ENCODE measurements around the gene AFAP1L2. TPM values are rescaled to one million over a fixed set of nuclear protein-coding genes. Genes with fewer than 3 reads are reported as not detected.
A peak's percentile ranks its signal among the peaks of the same experiment; 100 is the strongest.

Gene AFAP1L2
- total RNA-seq, 4 donors from 2014 or later, result 20.5 to 29.5 (median 23.9) TPM

DNA sequence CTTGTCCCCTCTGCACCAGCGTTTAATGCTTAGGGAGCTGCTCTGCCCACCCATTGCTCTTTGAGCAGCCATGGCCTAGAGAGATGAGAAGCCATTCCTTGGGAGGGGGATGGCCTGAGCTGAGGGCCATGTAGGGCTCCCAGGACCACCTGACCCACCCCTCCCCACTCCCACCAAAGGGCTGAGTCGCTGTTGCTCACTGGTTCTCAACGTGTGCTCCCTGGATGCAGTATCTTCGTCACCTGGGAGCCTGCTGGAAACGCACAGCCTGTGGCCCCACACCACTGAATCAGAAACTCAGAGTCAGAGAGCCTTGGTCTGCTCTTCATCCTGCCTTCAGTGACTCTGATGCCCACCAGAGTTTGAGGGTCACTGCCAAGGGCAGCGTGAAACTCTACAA lies 128.2 kb downstream of the AFAP1L2 start:
- Histone ChIP-seq H3K9me3 (no peaks in the 10 kb centered on the region), H3K27ac (no peak overlapping the region), H3K36me3 (no peaks in the 10 kb centered on the region), H3K4me3 (no peak overlapping the region), H3K27me3 (peaks cover 14% of the 10 kb centered on the region), H3K4me1 (no peaks in the 10 kb centered on the region)
- 90% methylated on average over 4 of the region's 6 CpGs; no CpG with 5 or more reads in 1 of the 2 donors for WGBS, 2 donors (ENCODE audit: low coverage in 1 of 2)
- TF ChIP-seq, protein P1, sequence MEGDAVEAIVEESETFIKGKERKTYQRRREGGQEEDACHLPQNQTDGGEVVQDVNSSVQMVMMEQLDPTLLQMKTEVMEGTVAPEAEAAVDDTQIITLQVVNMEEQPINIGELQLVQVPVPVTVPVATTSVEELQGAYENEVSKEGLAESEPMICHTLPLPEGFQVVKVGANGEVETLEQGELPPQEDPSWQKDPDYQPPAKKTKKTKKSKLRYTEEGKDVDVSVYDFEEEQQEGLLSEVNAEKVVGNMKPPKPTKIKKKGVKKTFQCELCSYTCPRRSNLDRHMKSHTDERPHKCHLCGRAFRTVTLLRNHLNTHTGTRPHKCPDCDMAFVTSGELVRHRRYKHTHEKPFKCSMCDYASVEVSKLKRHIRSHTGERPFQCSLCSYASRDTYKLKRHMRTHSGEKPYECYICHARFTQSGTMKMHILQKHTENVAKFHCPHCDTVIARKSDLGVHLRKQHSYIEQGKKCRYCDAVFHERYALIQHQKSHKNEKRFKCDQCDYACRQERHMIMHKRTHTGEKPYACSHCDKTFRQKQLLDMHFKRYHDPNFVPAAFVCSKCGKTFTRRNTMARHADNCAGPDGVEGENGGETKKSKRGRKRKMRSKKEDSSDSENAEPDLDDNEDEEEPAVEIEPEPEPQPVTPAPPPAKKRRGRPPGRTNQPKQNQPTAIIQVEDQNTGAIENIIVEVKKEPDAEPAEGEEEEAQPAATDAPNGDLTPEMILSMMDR (IDR thresholded peaks at IDR 0.05), result no peak
- TF ChIP-seq EP300 (IDR thresholded peaks at IDR 0.05) (no peak), POLR2A (IDR thresholded peaks at IDR 0.05) (no peak), POLR2AphosphoS5 (IDR thresholded peaks at IDR 0.05) (no peak)
- ATAC-seq, result no peak

DNA sequence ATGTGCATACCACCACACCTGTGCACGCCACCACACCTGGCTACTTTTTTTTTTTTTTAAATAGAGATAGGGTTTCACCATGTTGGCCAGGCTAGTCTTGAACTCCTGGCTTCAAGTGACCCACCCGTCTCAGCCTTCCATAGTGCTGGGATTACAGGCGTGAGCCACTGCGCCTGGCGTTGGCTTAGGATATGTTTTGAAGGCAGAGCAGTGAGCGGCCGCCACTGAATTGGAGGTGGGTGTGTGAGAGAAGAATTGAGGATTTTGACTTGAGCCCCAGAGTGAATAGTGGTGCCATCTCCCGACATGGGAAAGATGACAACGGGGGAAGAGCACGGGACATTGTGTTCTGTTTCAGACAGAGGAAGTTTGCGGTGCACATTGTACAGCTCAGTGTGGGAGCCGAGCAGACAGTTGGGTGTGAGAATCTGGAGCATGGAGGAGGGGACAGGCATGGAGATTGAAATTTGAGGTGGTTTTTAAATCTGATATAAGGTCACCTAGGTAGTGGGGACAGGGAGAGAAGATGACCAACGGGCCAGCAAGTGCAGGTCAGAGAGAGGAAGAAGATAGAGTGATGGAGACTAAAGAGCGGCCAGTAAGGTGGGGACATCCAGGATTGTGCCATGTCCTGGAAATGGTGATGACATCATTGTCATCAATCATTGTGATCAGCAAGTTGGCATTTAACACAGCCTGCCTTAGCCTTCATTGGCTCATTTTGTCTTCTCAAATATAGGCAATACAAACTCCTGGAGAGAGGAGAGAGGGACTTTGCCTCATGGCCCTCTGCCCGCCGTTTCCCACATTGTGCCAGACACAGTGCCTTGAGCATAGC lies 129.5 kb downstream of the AFAP1L2 start:
- 80 to 100% methylated on average over 6 to 9 of the region's 16 CpGs for WGBS, 2 donors (ENCODE audit: low coverage in 1 of 2)
- Histone ChIP-seq H3K4me3 (no peak overlapping the region), H3K27ac (no peak overlapping the region), H3K36me3 (no peaks in the 10 kb centered on the region), H3K27me3 (peaks cover 14% of the 10 kb centered on the region), H3K9me3 (no peaks in the 10 kb centered on the region), H3K4me1 (no peaks in the 10 kb centered on the region)
- no peak for TF ChIP-seq EP300 (IDR thresholded peaks at IDR 0.05)
- TF ChIP-seq POLR2A (IDR thresholded peaks at IDR 0.05), result no peak
- TF ChIP-seq, protein P1 (IDR thresholded peaks at IDR 0.05), result no peak
- no peak for TF ChIP-seq POLR2AphosphoS5 (IDR thresholded peaks at IDR 0.05)
- ATAC-seq, result no peak

DNA sequence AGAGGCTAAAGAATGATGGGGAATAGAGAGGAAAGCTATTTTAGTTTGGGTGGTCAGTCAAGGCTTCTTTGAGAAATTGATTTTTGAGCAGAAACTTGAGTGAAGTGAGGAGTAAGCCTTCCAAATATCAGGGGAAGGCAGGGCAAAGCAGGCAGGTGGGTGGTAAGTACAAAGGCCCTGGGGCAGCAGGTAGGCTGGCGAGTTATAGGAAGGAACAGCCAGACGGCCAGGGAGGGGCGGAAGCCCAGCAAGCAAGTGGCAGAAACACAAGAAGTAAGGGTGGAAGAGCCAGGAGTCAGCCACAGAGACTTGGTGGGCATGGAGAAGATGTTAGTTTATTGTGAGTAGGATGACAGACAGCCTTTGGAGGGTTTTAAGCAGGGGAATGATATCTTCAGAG lies 130.4 kb downstream of the AFAP1L2 start:
- 90 to 92% methylated on average over 3 of the region's 3 CpGs for WGBS, 2 donors (ENCODE audit: low coverage in 1 of 2)
- TF ChIP-seq POLR2AphosphoS5 (IDR thresholded peaks at IDR 0.05) (no peak), EP300 (IDR thresholded peaks at IDR 0.05) (no peak), POLR2A (IDR thresholded peaks at IDR 0.05) (no peak)
- TF ChIP-seq, protein P1 (IDR thresholded peaks at IDR 0.05), result no peak
- H3K36me3 ChIP-seq, result no peaks in the 10 kb centered on the region
- no peaks in the 10 kb centered on the region for H3K9me3 ChIP-seq
- H3K27ac ChIP-seq, result no peak overlapping the region
- H3K4me1 ChIP-seq, result no peaks in the 10 kb centered on the region
- ATAC-seq, result no peak
- H3K27me3 ChIP-seq, result peaks cover 9% of the 10 kb centered on the region
- no peak overlapping the region for H3K4me3 ChIP-seq

DNA sequence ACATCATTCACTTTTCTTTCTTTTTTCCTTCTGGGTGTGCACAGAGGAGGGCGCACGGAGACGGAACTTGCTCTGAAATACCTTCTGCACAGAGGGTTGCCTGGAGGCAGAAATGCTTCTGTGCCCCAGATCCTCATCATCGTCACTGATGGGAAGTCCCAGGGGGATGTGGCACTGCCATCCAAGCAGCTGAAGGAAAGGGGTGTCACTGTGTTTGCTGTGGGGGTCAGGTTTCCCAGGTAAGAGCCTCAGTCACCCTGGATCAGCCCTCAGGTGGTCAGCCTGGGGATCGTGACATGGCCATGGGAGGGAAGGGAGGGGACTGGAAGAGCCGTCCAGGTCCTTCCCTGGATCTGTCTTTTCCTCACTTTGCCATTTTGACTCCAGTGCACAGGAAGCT lies 131.6 kb downstream of the AFAP1L2 start:
- ATAC-seq, result no peak
- peak overlapping the region in 1 of 4 donors; percentile 37 for H3K27ac ChIP-seq

More for the DNA sequence above, 131.6 kb downstream of the AFAP1L2 start:
- Histone ChIP-seq H3K9me3 (no peaks in the 10 kb centered on the region), H3K27me3 (no peaks in the 10 kb centered on the region), H3K4me1 (no peaks in the 10 kb centered on the region), H3K4me3 (no peak overlapping the region), H3K36me3 (no peaks in the 10 kb centered on the region)
- TF ChIP-seq POLR2AphosphoS5 (IDR thresholded peaks at IDR 0.05) (no peak), EP300 (IDR thresholded peaks at IDR 0.05) (no peak), POLR2A (IDR thresholded peaks at IDR 0.05) (no peak)
- TF ChIP-seq, protein P1 (IDR thresholded peaks at IDR 0.05), result no peak
- 81 to 95% methylated on average over 2 to 4 of the region's 6 CpGs for WGBS, 2 donors (ENCODE audit: low coverage in 1 of 2)
